Hair follicle dermal papilla cell (primary cell): ENCODE data around the gene P2RY14. TPM values are rescaled to one million over a fixed set of nuclear protein-coding genes. Genes with fewer than 3 reads are reported as not detected.

ENCODE experiments used
- small RNA-seq: library from RNA; depleted of rRNA; stranded (forward); fragments of <200 nt; gene quantifications from one replicate; pipeline ENCODE3, GENCODE V24; 2012
- total RNA-seq: library from RNA; depleted of rRNA; stranded (reverse); fragments of >200 nt; gene quantifications from 2 replicates; pipeline ENCODE4 v1.2.3, GENCODE V29; 2012

P2RY14 gene
- total RNA-seq, result 0.16 TPM in 1 of 2 replicates, not detected in the other

GRCh38 chr3:151278230-151278629, at the start of gene P2RY14:
Gene P2RY14, minus strand, starts transcription at chr3:151278542. Its CDS starts 64,226 bp downstream, at chr3:151214316.

GRCh38 chr3:151316267-151316991, 38.1 kb upstream of the P2RY14 start, which contains the start of gene GPR87:
Gene GPR87, minus strand, starts transcription at chr3:151316820. Its CDS starts 16,720 bp downstream, at chr3:151300100.

GRCh38 chr3:151203051-151203420, 75.3 kb downstream of the P2RY14 start, which contains the start of gene GPR171:
Gene GPR171, minus strand, starts transcription at chr3:151203216. Its CDS starts 3,830 bp downstream, at chr3:151199386.

Small RNA genes within 50 kb of the gene (small RNA-seq; reads per million reads assigned to genes)
- not detected for gene RNA5SP145

Other genes starting within 250 kb of the P2RY14 start
- gene MED12L, start 192.9 kb downstream of the P2RY14 start, total RNA-seq, result 0.85 and 1.3 TPM in 2 replicates
- not detected in 2 replicates for gene GPR171, start 75.3 kb downstream of the P2RY14 start, total RNA-seq
- 0.16 TPM in 1 of 2 replicates, not detected in the other for gene GPR87, start 38.3 kb upstream of the P2RY14 start, total RNA-seq
- gene P2RY13, start 51.0 kb upstream of the P2RY14 start, total RNA-seq, result not detected in 2 replicates
- not detected in 2 replicates for gene P2RY12, start 106.2 kb upstream of the P2RY14 start, total RNA-seq
- gene IGSF10, start 182.5 kb upstream of the P2RY14 start, total RNA-seq, result 27.7 and 58.1 TPM in 2 replicates